Kidney epithelial cell (primary cell): ENCODE results near the gene LDLRAD4. TPM values are rescaled to one million over a fixed set of nuclear protein-coding genes. Genes with fewer than 3 reads are reported as not detected.

Source experiments
- DNase-seq: peaks from one replicate; pipeline ENCODE4 v3.0.0-alpha.2; 2010; ENCODE audit warnings: low read depth
- H3K27me3 ChIP-seq: 2 replicates; pipeline ENCODE4 v1.6.0; 2011; ENCODE audit warnings: low read length; ENCODE audit not compliant: control insufficient read depth, insufficient read depth
- H3K36me3 ChIP-seq: 2 replicates; pipeline ENCODE4 v1.5.1; 2011; ENCODE audit warnings: low read length; ENCODE audit not compliant: control insufficient read depth, insufficient read depth
- H3K4me3 ChIP-seq: 2 replicates; pipeline ENCODE4 v1.5.1; 2011; ENCODE audit warnings: low read depth, mild to moderate bottlenecking, control low read depth, low read length
- total RNA-seq: library from RNA; depleted of rRNA; stranded (reverse); fragments of >200 nt; gene quantifications from 2 replicates; pipeline ENCODE4 v1.2.3, GENCODE V29; 2015
- TF ChIP-seq, protein P1 (sequence below): IDR thresholded peaks from 2 replicates; pipeline ENCODE4 v1.5.1; 2011; ENCODE audit warnings: mild to moderate bottlenecking, moderate library complexity, low read length, control low read depth, inconsistent platforms; ENCODE audit not compliant: insufficient read depth, poor library complexity, severe bottlenecking

Gene LDLRAD4
- total RNA-seq, 1 donor from 2014 or later, result 5.8 TPM

DNA sequence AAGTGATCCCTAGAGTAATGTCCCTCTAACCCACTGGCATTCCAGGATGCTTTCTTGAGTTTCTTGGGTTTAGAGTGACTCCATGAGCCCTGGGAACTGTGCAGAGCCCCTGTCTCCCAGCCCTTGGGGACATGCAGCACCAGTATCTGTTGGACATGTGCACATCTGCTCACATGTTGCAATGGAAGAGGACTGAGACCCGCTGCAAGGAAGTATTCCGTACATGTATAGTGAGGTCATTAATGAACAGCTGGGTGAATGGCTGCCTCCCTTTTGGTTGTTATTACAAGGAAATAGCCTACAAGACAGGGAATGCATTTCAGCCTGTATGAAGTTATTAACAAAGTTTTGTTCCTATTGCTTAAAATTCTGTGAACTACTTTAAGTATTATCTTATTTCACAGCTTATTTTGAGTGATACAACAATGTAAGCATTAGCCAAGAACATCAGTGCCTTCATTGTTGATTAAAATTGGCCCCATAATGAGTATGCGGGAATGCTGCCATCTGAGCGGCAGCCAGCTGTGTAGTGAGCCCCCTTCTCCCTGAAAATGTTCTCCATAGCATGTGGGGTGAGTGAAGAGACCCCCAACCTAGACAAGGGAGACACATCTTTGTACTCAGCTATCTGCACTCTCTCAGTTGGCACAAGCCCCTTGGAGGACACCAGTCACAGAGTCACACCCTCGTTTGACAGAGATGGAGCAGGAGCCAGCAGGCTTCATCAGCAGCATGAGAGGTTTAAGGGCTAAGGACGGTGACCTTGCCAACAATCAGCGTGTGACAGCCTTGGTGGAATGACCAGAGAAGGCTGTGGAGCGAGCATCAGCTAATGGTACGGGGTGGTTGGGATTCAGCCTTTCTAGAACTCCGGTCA is 420.4 kb downstream of the LDLRAD4 start:
- TF ChIP-seq, protein P1, sequence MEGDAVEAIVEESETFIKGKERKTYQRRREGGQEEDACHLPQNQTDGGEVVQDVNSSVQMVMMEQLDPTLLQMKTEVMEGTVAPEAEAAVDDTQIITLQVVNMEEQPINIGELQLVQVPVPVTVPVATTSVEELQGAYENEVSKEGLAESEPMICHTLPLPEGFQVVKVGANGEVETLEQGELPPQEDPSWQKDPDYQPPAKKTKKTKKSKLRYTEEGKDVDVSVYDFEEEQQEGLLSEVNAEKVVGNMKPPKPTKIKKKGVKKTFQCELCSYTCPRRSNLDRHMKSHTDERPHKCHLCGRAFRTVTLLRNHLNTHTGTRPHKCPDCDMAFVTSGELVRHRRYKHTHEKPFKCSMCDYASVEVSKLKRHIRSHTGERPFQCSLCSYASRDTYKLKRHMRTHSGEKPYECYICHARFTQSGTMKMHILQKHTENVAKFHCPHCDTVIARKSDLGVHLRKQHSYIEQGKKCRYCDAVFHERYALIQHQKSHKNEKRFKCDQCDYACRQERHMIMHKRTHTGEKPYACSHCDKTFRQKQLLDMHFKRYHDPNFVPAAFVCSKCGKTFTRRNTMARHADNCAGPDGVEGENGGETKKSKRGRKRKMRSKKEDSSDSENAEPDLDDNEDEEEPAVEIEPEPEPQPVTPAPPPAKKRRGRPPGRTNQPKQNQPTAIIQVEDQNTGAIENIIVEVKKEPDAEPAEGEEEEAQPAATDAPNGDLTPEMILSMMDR, result no peak
- no peaks in the 10 kb centered on the region for H3K36me3 ChIP-seq
- no peak for DNase-seq
- peaks cover 7% of the 10 kb centered on the region for H3K27me3 ChIP-seq
- H3K4me3 ChIP-seq, result no peak overlapping the region

DNA sequence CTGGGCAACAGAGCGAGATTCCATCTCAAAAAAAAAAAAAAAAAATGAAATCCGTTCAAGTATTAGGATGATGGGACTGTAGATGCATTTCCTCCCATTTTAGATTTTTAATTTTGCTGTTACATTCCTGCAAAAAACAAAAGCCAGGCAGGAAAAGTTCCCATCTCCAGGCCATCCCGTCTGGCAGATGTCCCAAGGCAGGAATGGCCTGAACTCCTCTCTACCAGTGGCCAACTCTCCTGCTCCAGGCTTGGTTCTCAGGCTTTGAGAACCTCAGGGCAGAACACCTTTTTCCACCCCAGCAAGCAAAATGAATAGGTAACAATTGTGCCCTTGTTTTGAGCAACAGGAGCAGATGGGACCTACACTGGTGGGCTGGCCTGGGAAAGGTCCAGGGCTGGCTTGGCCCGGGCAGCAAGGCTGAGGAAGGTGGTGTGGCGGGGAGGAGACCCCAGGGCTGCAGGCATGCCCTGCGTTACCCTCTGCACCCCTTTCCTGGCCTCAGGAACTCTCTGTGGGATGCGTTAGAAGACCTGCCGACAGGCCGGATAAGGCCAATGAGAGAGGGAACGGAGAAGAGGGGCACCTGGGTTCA is 421.8 kb downstream of the LDLRAD4 start:
- no peaks in the 10 kb centered on the region for H3K36me3 ChIP-seq
- TF ChIP-seq, protein P1, result no peak
- peaks cover 7% of the 10 kb centered on the region for H3K27me3 ChIP-seq
- no peak overlapping the region for H3K4me3 ChIP-seq
- DNase-seq, result no peak

DNA sequence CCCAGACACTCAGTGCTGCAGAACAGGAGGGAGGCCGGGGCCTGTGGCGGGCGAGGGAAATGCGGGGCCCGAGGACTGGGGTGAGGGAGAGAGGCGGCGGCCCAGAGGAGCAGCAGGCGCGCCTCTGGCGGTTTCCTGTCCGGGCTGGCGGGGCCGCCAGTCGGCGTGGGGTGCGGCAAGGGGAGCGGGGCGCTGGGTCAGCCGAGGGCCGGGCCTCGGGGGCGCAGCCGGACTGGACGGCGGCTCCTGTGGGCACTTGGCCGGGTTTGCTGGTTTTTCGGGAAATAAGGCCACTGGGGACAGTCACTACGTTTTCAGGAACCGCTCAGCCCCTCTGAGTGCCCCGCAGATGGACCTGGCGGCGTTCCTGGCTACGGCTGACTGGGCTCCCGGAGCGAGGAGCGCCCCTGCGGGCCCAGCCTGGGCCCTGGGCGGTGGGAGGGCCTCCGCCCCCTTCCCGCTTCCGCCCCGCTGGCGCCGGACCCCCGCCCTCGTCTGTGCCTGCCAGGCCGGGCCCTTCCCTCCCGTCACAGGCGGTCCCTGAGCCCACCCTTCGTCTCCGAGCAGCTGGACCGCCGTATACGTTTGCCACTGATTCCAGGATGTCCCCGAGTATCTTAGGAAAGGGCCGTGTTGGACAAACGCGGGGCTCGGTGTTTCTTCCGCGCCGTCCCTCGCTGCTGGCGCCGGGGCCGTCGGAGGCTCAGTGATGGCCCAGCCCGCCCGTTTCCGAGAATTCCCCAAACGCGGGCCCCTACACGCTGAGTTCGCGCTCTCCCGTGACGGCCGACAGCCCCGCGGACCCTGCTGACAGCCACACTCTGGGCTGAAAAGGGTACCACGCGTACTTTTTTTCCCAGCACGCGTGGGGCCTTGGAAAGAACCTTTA is 423.2 kb downstream of the LDLRAD4 start:
- no peak for DNase-seq
- H3K4me3 ChIP-seq, result peak overlapping the region; percentile 28
- TF ChIP-seq, protein P1, result no peak

DNA sequence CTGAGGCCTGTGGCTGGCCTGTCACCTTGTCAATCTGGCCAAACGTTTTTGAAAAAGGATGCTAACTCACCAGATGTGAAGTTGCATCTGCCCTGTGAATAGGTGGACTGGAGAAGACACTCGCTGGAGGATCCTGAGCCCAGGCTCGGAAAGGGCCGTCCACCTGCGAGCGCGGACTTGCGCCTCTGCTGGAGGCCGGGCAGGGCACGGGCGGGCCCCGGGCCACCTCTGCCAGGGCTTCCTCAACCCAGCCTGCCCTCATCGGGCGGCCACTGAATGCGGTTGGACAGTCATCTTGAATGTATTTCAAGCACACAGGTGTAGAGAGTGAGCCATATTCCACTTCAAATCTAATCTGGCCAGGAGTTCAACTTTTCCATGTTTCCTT is 423.9 kb downstream of the LDLRAD4 start:
- TF ChIP-seq, protein P1, result no peak
- Histone ChIP-seq H3K27me3 (peaks cover 7% of the 10 kb centered on the region), H3K4me3 (no peak overlapping the region), H3K36me3 (no peaks in the 10 kb centered on the region)
- no peak for DNase-seq

More for the DNA sequence above, 423.2 kb downstream of the LDLRAD4 start:
- Histone ChIP-seq H3K36me3 (no peaks in the 10 kb centered on the region), H3K27me3 (peaks cover 7% of the 10 kb centered on the region)

DNA sequence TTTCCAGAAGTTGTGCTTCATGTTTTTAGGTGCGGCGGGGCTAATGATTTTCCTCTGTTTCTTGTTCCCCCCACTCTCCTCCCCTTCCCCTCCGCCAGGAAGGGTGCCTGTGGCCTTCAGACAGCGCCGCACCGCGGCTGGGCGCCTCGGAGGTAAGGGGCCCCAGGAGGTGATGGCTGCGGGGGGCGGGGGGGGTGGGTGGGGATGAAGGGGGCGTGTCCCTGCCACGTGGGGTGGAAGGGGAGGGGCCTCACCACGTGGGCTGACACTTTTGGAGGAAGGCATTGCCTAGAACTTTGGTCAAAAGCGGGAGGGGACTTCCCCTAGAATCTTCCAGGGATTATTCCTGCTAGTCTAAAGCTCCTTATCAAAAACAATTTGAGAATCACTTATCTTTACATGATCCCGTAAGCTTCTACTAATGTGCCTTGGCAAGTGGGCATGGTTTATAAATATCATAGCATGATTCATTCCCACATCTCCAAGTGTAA is 424.7 kb downstream of the LDLRAD4 start:
- H3K27me3 ChIP-seq, result peaks cover 7% of the 10 kb centered on the region
- H3K4me3 ChIP-seq, result no peak overlapping the region
- TF ChIP-seq, protein P1, result no peak
- H3K36me3 ChIP-seq, result no peaks in the 10 kb centered on the region
- DNase-seq, result no peak
